Posterior cingulate gyrus (tissue), 11 donors: Measurements from ENCODE around the gene PES1.
A peak's percentile ranks its signal among the peaks of the same experiment; 100 is the strongest.
"Not testable (repeated sequence)": the region's sequence is repeated elsewhere in the genome, so short reads cannot be mapped to it uniquely, and the experiment has no call there.

ENCODE experiments used
- DNase-seq, 10 donors: peaks; one replicate each; pipeline versions ENCODE4 v3.0.0 to v3.0.0-alpha.2; 2020 to 2021; ENCODE audit warnings: mixed read lengths in 3 of 10
- intact Hi-C: fragments of 100-400 bp; cut with DNase I; formaldehyde crosslinking; loops from one replicate; pipeline ENCODE4 v1.15.1; 2023

PES1 gene

GRCh38 chr22:30609260-30610185 lies 17.8 kb upstream of the PES1 start:
- intact Hi-C loops, result no loop called here
- peak in 1 of 10 donors; percentile 58 for DNase-seq

- intact Hi-C loops, result no loop called here
- peak in 1 of 10 donors; percentile 30 for DNase-seq
Observed at GRCh38 chr22:30607939-30608338, 16.2 kb upstream of the PES1 start.

- DNase-seq, result peak in 1 of 10 donors; percentile 14
- intact Hi-C loops, result no loop called here
Observed at GRCh38 chr22:30607300-30607930, 15.7 kb upstream of the PES1 start.

- DNase-seq, result peak; percentile 52 to 97 (median 79)
- intact Hi-C loops, result no loop called here
Observed at GRCh38 chr22:30606455-30607299, 15.0 kb upstream of the PES1 start, which contains the start of gene TCN2. Gene TCN2, plus strand, starts transcription at chr22:30607174. Its CDS starts 158 bp downstream, at chr22:30607332.

- DNase-seq, result peak in 6 of 10 donors; percentile 40 to 88 (median 50)
- intact Hi-C loops, result no loop called here
Observed at GRCh38 chr22:30605449-30606110, 13.9 kb upstream of the PES1 start.

GRCh38 chr22:30604723-30605122 lies 13.0 kb upstream of the PES1 start:
- intact Hi-C loops, result no loop called here
- DNase-seq, result peak in 2 of 10 donors; percentile 1 to 10

GRCh38 chr22:30603801-30604200 lies 12.1 kb upstream of the PES1 start:
- peak in 1 of 10 donors; percentile 12 for DNase-seq
- intact Hi-C loops, result no loop called here

- DNase-seq, result peak in 1 of 10 donors; percentile 8
- intact Hi-C loops, result no loop called here
Observed at GRCh38 chr22:30602049-30602448, 10.3 kb upstream of the PES1 start.

GRCh38 chr22:30601464-30601863 lies 9.8 kb upstream of the PES1 start:
- DNase-seq, result no peak
- intact Hi-C loops, result no loop called here

- intact Hi-C loops, result no loop called here
- DNase-seq, result no peak
Observed at GRCh38 chr22:30600921-30601320, 9.2 kb upstream of the PES1 start.

- peak in 1 of 10 donors; percentile 6 for DNase-seq
- intact Hi-C loops, result no loop called here
Observed at GRCh38 chr22:30598986-30599385, 7.3 kb upstream of the PES1 start.

GRCh38 chr22:30596886-30597285 lies 5.2 kb upstream of the PES1 start:
- peak in 2 of 10 donors; percentile 66 to 68 for DNase-seq
- intact Hi-C loops, result no loop called here

GRCh38 chr22:30596199-30596598 lies 4.5 kb upstream of the PES1 start:
- intact Hi-C loops, result no loop called here
- DNase-seq, result peak in 1 of 10 donors; percentile 5

- intact Hi-C loops, result not testable (repeated sequence)
Observed at GRCh38 chr22:30592360-30592713, 627 bp upstream of the PES1 start.

GRCh38 chr22:30591191-30591587 lies 521 bp downstream of the PES1 start:
- peak in 1 of 10 donors; percentile 6 for DNase-seq
- intact Hi-C loops, result no loop called here

More at GRCh38 chr22:30592360-30592713, 627 bp upstream of the PES1 start:
- not testable (repeated sequence) for DNase-seq

- intact Hi-C loops, result no loop called here
- DNase-seq, result no peak
Observed at GRCh38 chr22:30586414-30586813, 5.3 kb downstream of the PES1 start.

- DNase-seq, result peak in 2 of 10 donors; percentile 67 to 78
- intact Hi-C loops, result no loop called here
Observed at GRCh38 chr22:30584441-30584840, 7.3 kb downstream of the PES1 start.

GRCh38 chr22:30582788-30583545 lies 8.7 kb downstream of the PES1 start:
- intact Hi-C loops, result no loop called here
- DNase-seq, result peak in 7 of 10 donors; percentile 29 to 94 (median 48)

GRCh38 chr22:30582051-30582450 lies 9.7 kb downstream of the PES1 start:
- peak in 2 of 10 donors; percentile 39 to 59 for DNase-seq
- intact Hi-C loops, result no loop called here
